GM18858 (cell line): ENCODE results near the gene ADGRB3.
"Not testable (repeated sequence)": the region's sequence is repeated elsewhere in the genome, so short reads cannot be mapped to it uniquely, and the experiment has no call there.

ENCODE experiments used
- ATAC-seq: cut with Tn5 transposase; IDR thresholded peaks from one replicate; pipeline ENCODE4 v1.9.1; 2021; ENCODE audit not compliant: unreplicated experiment

Gene ADGRB3

DNA sequence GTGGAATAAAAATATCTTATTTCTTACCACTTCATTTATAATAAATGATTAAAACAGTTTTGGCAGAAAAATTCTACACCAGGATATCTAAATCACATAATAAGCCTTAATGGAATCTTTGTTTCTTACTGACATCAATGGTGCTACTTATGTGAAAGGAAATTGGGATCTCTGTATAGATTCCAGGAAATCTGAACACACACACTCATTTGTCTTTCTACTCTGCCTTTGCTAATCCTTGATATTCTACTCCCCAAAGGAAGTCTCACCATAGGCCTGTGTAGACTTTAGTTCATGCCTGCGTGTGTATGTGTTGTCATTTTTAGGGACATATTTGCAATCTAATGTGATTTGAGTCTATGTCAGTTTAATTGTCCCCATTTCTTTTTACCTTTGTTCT is 7.9 kb downstream of the ADGRB3 start:
- no peak for ATAC-seq

DNA sequence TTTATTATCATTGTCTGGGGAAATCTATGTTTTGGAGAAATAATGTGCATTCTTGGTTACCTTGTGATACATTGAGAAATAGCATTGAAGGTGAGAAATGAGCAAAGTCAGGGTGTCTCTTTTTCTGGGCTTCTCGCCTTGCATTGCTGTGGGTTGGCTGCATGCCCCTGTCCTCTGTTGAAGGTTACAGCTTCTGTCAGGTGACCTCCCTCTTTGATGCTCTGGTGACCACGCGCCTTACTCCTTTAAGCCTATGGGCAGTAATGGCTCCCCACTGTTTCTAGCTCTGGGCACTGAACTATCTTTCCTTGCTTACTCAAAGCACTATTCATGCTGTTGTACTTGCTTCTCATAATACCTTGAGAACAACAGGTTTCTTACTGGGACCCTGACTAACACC is 14.6 kb downstream of the ADGRB3 start:
- ATAC-seq: no peak

DNA sequence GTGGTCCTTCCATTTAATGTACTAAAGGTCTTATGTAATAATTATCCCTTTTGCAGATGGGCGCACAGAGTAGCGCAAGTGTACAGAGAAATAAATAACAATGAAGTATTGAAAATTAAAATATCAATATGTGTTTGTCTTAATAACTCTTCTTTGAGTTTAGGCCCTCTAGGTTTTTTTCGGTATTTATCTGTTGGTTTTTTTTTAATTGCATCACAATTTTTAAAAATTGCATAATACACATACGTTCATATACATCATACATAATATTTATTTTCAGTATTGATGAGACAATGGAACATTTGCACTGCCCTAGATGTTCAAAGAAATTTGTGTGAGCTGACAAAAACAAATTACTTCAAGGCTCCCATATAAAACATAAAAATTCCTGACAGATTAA is 15.1 kb downstream of the ADGRB3 start:
- ATAC-seq: no peak

- no peak for ATAC-seq
Observed at GRCh38 chr6:68651011-68651985, 16.2 kb downstream of the ADGRB3 start.

- no peak for ATAC-seq
Observed at GRCh38 chr6:68652117-68652536, 17.0 kb downstream of the ADGRB3 start.

GRCh38 chr6:68653074-68653705 is 18.1 kb downstream of the ADGRB3 start:
- ATAC-seq: no peak

- ATAC-seq: no peak
Observed at GRCh38 chr6:68653706-68654089, 18.6 kb downstream of the ADGRB3 start.

DNA sequence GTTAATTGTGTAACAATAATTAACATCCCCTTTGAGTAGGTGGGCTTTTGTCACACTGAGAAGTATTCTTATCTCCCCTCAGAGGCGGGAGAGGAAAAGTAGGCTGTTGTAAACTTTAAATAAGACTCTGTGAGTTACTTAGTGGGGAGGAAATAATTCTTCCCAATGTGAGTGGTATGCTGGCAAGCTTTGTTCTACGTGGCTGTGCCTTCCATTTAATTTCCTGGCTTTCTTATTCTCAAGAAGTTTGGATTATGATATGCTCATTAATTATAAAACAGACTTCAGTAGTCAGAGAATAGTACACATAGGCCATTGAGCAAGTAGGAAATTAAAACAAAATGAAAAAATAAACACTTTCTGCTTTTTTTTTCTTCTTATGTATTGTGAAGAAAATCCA is 19.1 kb downstream of the ADGRB3 start:
- no peak for ATAC-seq

DNA sequence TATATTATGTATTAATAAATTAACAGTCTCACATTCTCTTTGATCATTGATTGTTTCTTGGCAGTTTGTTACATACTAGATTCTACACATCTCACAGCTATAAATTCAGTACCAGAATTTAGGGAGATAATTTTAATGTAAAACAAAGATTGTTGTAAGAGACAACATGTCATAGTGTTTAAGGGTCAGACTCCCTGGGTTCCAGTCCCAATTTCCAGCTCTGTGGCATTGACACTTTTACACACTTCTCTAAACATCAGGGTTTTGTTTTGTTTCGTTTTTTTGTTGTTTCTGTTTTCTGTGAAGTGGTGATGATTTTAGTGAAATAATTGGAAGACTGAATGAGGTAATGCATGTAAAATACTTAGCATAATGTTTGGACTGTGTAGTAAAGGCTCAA is 19.9 kb downstream of the ADGRB3 start:
- no peak for ATAC-seq

GRCh38 chr6:68657374-68658139 is 22.5 kb downstream of the ADGRB3 start:
- ATAC-seq: no peak

DNA sequence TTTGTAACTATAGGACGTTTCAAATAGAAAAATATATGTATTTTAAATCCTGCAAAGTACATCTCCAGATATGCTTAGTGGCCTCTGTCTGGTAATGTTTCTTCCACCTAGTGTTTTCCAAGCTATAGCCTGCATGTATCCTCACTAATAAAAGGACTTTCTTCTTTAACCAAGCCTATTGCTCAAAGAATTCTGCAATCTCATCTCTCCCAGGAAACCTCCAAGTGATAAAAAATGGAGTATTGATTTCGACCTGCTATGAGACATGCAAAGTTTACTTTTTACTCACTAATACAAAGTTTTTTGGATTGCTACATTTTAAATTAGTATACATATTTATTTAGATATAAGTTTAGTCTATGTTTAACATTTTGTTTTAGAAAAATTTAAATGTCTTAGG is 23.3 kb downstream of the ADGRB3 start:
- no peak for ATAC-seq

- no peak for ATAC-seq
Observed at GRCh38 chr6:68673255-68673654, 38.2 kb downstream of the ADGRB3 start.

DNA sequence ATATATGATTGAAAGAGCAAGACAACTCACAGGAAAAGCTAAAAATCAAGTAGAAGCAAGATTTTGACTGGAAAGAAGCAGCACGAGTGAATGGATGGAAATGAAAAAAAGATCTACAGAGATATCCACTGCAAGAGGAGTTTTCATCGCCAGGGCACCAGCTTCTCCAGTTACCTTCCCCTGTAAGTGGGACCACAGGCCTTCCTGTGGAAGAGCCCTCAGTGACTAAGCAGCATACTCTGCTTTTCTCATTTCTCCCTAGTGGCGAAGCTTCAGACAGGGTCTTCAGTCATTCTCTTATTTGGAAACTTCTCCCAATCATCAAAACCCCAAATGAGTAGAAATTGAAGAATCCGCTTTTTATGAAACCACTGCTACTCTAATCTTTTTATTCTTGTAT is 40.5 kb downstream of the ADGRB3 start:
- no peak for ATAC-seq

DNA sequence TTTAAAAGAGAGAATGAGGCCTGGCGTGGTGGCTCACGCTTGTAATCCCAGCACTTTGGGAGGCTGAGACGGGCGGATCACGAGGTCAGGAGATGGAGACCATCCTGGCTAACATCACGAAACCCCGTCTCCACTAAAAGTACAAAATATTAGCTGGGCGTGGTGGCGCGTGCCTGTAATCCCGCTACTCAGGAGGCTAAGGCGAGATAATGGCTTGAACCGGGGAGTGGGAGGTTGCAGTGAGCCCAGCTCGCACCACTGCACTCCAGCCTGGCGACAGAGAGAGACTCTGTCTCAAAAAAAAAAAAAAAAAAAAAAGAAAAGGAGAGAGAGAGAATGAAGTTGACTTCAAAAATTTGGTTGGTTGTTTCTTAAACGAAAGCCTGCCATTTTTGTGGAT is 41.0 kb downstream of the ADGRB3 start:
- ATAC-seq: not testable (repeated sequence)

DNA sequence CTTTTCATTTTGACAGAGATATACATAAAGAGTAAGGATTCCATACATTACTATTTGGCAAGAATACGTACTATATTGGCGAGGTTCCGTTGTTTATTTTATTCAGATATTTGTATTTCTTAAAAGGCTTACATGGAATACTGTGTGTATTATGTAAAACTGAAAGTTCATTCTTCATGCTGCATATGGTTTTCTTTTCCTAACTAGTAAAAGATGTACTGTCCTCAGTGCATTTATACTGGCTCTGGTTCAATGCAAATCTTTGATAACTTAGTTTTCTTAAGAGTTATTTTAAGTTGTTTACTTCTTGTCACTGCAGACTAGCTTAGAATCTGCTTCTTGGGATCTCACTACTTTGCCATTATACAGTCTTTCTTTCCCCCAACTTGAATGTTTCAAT is 42.0 kb downstream of the ADGRB3 start:
- no peak for ATAC-seq

DNA sequence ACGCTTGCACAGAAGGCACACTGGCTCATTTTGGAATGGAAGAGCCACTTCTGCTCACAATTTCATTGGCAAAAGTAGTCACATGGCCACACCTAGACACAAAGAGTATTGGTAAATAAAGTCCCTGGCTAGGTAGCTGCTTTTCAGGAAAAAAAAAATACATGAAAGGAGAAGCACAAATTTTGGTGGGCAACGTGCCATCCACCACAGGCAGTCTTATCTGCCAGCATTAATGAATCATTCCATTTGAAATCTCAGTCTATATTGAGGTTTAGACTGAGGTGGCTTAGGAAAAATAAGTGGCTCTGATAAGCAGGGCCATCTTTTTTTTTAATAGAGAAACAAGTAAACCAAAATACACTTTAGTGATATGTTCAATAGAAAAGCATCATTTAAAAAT is 44.3 kb downstream of the ADGRB3 start:
- no peak for ATAC-seq

- no peak for ATAC-seq
Observed at GRCh38 chr6:68680264-68680663, 45.2 kb downstream of the ADGRB3 start.

- ATAC-seq: no peak
Observed at GRCh38 chr6:68689910-68690309, 54.8 kb downstream of the ADGRB3 start.

DNA sequence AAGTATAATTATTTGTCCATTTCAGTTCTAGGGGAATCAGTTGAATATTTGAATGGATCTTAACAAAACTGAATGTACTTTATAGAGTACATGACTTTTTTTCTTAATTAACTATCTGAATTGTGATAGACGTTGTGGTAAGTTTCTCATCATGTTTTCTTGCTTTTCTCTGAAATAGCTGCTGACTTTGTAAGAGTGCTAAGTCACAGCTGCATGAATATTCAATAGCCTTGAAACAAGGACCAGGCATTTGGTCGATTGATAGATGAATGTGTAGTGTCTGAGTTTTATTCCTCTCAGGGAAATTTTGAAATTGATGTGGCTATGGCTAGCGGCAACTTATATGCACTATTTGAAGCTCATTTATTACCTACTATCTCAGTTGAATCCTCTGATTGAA is 56.0 kb downstream of the ADGRB3 start:
- ATAC-seq: no peak

DNA sequence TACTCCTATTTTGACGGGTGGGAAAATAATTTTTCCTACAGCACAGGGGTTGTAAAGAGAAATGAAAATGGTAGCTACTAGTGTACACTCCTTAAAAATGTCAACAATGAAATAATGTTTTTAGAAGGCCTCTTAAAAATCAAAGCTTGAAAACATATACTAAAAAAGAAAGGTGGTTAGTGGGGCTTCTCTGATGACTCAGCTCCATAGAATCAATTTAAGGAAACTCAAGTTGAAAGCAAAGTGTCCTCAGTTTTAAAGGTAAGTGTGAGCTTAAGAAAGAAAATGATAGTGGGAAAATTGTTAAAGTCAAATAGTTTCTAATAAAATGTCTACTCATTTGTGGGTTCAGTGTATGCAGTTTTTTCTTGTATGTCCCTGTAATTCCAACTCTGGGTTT is 58.2 kb downstream of the ADGRB3 start:
- no peak for ATAC-seq

DNA sequence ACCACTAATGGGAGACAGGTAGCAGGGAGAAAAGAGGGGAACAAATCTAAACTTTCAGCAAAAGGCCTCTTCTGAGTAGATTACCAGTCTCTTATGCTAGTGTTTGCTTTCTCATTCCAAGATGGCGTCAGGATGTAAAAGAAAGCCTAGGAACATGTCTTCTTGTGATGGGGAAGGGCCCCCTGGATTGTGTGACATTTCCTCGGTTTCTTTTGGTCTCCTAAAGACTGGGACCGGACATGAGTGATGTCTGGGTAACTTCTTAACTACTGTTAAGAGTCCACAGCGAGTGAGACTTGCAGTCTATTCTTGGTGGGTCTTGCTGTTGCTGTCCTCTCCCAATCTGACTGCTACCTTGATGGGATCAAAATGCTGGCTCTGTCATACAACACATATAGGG is 60.3 kb downstream of the ADGRB3 start:
- ATAC-seq: no peak

DNA sequence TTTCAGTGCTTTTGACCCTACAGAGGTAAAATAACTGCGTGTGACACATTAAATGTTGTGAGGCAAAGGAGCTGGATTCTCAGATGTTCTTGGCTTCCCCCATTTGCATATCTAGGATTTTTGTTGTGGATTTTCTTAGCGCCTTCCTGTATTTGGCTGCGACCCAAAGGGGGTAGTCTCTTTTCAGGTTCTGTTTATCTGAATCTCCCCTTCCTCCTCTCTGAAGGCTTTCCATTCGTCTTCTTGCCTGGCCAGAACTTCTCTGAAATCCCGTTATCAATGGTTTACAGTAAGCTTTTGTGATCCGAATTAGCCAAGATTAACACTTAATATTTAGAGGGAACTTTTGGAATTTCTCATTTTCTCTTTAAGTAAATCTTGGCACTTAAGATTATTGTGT is 60.8 kb downstream of the ADGRB3 start:
- no peak for ATAC-seq
